HepG2 (cell line): ENCODE results near the gene POLQ. TPM values are rescaled to one million over a fixed set of nuclear protein-coding genes. Genes with fewer than 3 reads are reported as not detected.

Experiments used
- ATAC-seq: fragments of 200-7000 bp; cut with Tn5 transposase; 3 replicates; pipeline ENCODE4 v1.9.1; 2020; ENCODE audit warnings: mild to moderate bottlenecking, moderate library complexity
- BruUV-seq: library from RNA; stranded (reverse); fragments of 400-500 nt; replicated peaks from 2 replicates; lab custom pipeline; 2021; lab: Mats Ljungman, UMichigan
- CTCF ChIA-PET: fragments of 300-600 bp; formaldehyde crosslinking; extraction: SDS; loops from one replicate; lab custom pipeline; 2021; ENCODE audit warnings: low total read pairs, inconsistent platforms, low intra/inter-chr PET ratio; lab: Yijun Ruan, JAX
- POLR2A ChIA-PET: fragments of 350-600 bp; sonication (Branson Sonifier 250); formaldehyde crosslinking; loops from one replicate; lab custom pipeline; 2020; ENCODE audit warnings: antibody characterized with exemption, inconsistent platforms; lab: Yijun Ruan, JAX
- DNase-seq: peaks from one replicate; pipeline ENCODE4 v3.0.0-alpha.2; 2015; ENCODE audit warnings: low spot score
- FAIRE-seq: peaks from 3 replicates; lab custom pipeline; 2011; peaks lifted over from hg19 to GRCh38; lab: Jason Lieb, UNC
- H2AFZ ChIP-seq: one replicate; pipeline ENCODE4 v1.6.1; 2011; ENCODE audit warnings: low read length, inconsistent platforms
- H3K27ac ChIP-seq: fragments of 300-600 bp; 3 replicates; pipeline ENCODE4 v1.8.0; 2011; ENCODE audit warnings: mixed run types, mild to moderate bottlenecking, mixed read lengths, low read length, inconsistent platforms; ENCODE audit not compliant: insufficient read depth; ENCODE audit errors: extremely low read length
- H3K27me3 ChIP-seq, 2 experiments: fragments of 200-600 bp in 1 of 2; 2 replicates in 1 of 2; 3 replicates in 1 of 2; pipeline versions ENCODE4 v1.6.0 to v1.8.0; 2011; ENCODE audit warnings: low read length in 2 of 2, mild to moderate bottlenecking in 2 of 2, moderate library complexity in 2 of 2, inconsistent platforms in 1 of 2; ENCODE audit not compliant: insufficient read depth in 2 of 2, control insufficient read depth in 1 of 2
- H3K36me3 ChIP-seq, 2 experiments: fragments of 200-600 bp in 1 of 2; replicated peaks in 1 of 2; 2 replicates in 1 of 2; 3 replicates in 1 of 2; pipeline versions ENCODE4 v1.5.1 to v1.8.0; 2011; ENCODE audit warnings: low read length in 2 of 2, inconsistent platforms in 1 of 2; ENCODE audit not compliant: insufficient read depth in 2 of 2, control insufficient read depth in 1 of 2
- H3K4me1 ChIP-seq: 2 replicates; pipeline ENCODE4 v1.5.1; 2012; ENCODE audit warnings: low read length, inconsistent platforms; ENCODE audit not compliant: insufficient read depth
- H3K4me2 ChIP-seq: 2 replicates; pipeline ENCODE4 v1.6.0; 2011; ENCODE audit warnings: low read depth, low read length, inconsistent platforms
- H3K4me3 ChIP-seq, 3 experiments: fragments of 200-600 bp in 1 of 3; sonication (generic), shearing (Covaris generic) in 1 of 3; replicated peaks in 1 of 3; 2 replicates each; pipeline ENCODE4 v1.5.1; 2011 to 2016; ENCODE audit warnings: low read length in 3 of 3, inconsistent platforms in 2 of 3, low read depth in 2 of 3, mild to moderate bottlenecking in 2 of 3, control low read depth in 1 of 3, mixed read lengths in 1 of 3; ENCODE audit not compliant: insufficient read depth in 1 of 3
- H3K79me2 ChIP-seq: one replicate; pipeline ENCODE4 v1.6.1; 2011; ENCODE audit warnings: low read length, inconsistent platforms; ENCODE audit not compliant: insufficient read depth
- H3K9ac ChIP-seq: 2 replicates; pipeline ENCODE4 v1.6.0; 2011; ENCODE audit warnings: mild to moderate bottlenecking, low read depth, low read length, inconsistent platforms; ENCODE audit not compliant: insufficient read depth
- H3K9me3 ChIP-seq: 2 replicates; pipeline ENCODE4 v1.5.1; 2012; ENCODE audit warnings: mild to moderate bottlenecking, low read length
- H4K20me1 ChIP-seq: 2 replicates; pipeline ENCODE4 v1.6.0; 2011; ENCODE audit warnings: inconsistent platforms, mild to moderate bottlenecking, low read length, moderate library complexity; ENCODE audit not compliant: insufficient read depth
- ETV5 ChIP-seq: IDR thresholded peaks from 2 replicates; pipeline ENCODE4 v1.6.1; 2018; ENCODE audit warnings: missing biosample characterization, missing genetic modification reagents, inconsistent platforms, borderline replicate concordance
- FOXC1 ChIP-seq: sonication (generic); formaldehyde crosslinking; IDR thresholded peaks from 2 replicates; pipeline ENCODE4 v1.8.0; 2022; ENCODE audit warnings: mild to moderate bottlenecking, missing genetic modification reagents, borderline replicate concordance
- HNF4G ChIP-seq, 2 experiments: sonication (generic) in 1 of 2; formaldehyde crosslinking in 1 of 2; IDR thresholded peaks; 2 replicates each; pipeline versions ENCODE4 v1.4.0 to v1.6.1; 2011 to 2020; ENCODE audit warnings: borderline replicate concordance in 2 of 2, low read depth in 2 of 2, mild to moderate bottlenecking in 2 of 2, low read length in 1 of 2, missing genetic modification reagents in 1 of 2, moderate library complexity in 1 of 2
- ISL2 ChIP-seq: sonication (generic); formaldehyde crosslinking; IDR thresholded peaks from 2 replicates; pipeline ENCODE4 v1.5.0; 2020; ENCODE audit warnings: missing genetic modification reagents
- NFYC ChIP-seq: IDR thresholded peaks from 2 replicates; pipeline ENCODE4 v1.6.1; 2016; ENCODE audit warnings: missing genetic modification reagents, missing compliant biosample characterization
- NR2F1 ChIP-seq, 2 experiments: fragments of 450-650 bp in 1 of 2; formaldehyde crosslinking in 1 of 2; IDR thresholded peaks; 2 replicates each; pipeline versions ENCODE4 v1.5.0 to v1.6.1; 2016 to 2020; ENCODE audit warnings: mild to moderate bottlenecking in 1 of 2, missing compliant biosample characterization in 1 of 2, missing genetic modification reagents in 1 of 2, moderate library complexity in 1 of 2
- SP5 ChIP-seq: IDR thresholded peaks from 2 replicates; pipeline ENCODE4 v1.6.1; 2016; ENCODE audit warnings: low read depth, borderline replicate concordance
- TEAD3 ChIP-seq: optimal IDR thresholded peaks from 2 replicates; pipeline ENCODE3; 2016; ENCODE audit warnings: borderline replicate concordance
- ZFP36 ChIP-seq: fragments of 150-350 bp; IDR thresholded peaks from 2 replicates; pipeline ENCODE4 v1.6.1; 2018; ENCODE audit warnings: borderline replicate concordance, low read length, low read depth; ENCODE audit not compliant: partially characterized antibody
- ZNF143 ChIP-seq: sonication (generic); formaldehyde crosslinking; IDR thresholded peaks from 2 replicates; pipeline ENCODE4 v1.4.0; 2020; ENCODE audit warnings: missing genetic modification reagents
- ZNF205 ChIP-seq: IDR thresholded peaks from 2 replicates; pipeline ENCODE4 v1.6.1; 2018; ENCODE audit warnings: missing biosample characterization, missing genetic modification reagents
- ZNF382 ChIP-seq: sonication (generic); formaldehyde crosslinking; IDR thresholded peaks from 2 replicates; pipeline ENCODE4 v1.5.0; 2020; ENCODE audit warnings: missing genetic modification reagents, mild to moderate bottlenecking, borderline replicate concordance
- ZNF431 ChIP-seq: sonication (generic); formaldehyde crosslinking; IDR thresholded peaks from 2 replicates; pipeline ENCODE4 v1.9.0; 2022; ENCODE audit warnings: missing genetic modification reagents, low read depth, mild to moderate bottlenecking, borderline replicate concordance
- whole genome bisulfite sequencing: methylation state at CpG from one replicate; pipeline ENCODE4 v1.1.6; 2017; ENCODE audit warnings: low lambda C conversion rate; 5-methylcytosine and 5-hydroxymethylcytosine counted together
- in situ Hi-C: cut with HindIII; loops from 2 replicates; pipeline ENCODE4 v1.10.0; 2017; ENCODE audit warnings: low pct_unique_long_range_greater_than_20kb; ENCODE audit not compliant: extremely low pct_ligation_motif_present
- intact Hi-C: fragments of 100-400 bp; cut with micrococcal nuclease; formaldehyde crosslinking; loops from one replicate; pipeline ENCODE4 v1.10.0; 2022; ENCODE audit not compliant: unreplicated experiment
- polyA plus RNA-seq, 8 experiments: library from polyadenylated mRNA; depleted of rRNA in 3 of 8; stranded (reverse) in 7 of 8; unstranded in 1 of 8; fragments of >200 nt; fragmentation: Illumina TruSeq in 4 of 8; extraction: Trizol in 4 of 8; gene quantifications; 2 replicates each; pipeline versions ENCODE4 v1.2.1 to v1.2.3, GENCODE V29; 2011 to 2016; ENCODE audit warnings: low read depth in 4 of 8, missing spikeins in 1 of 8, mixed read lengths in 1 of 8; ENCODE audit not compliant: insufficient read depth in 1 of 8
- total RNA-seq, 5 experiments: library from RNA; depleted of rRNA; stranded (reverse); fragments of >200 nt; fragmentation: Illumina TruSeq; extraction: Trizol; gene quantifications; 2 replicates each; pipeline ENCODE4 v1.2.3, GENCODE V29; 2016; ENCODE audit warnings: low read depth in 1 of 5
- TF ChIP-seq, protein P1 (sequence below): sonication (generic); formaldehyde crosslinking; IDR thresholded peaks from 2 replicates; pipeline ENCODE4 v1.4.0; 2020; ENCODE audit warnings: missing genetic modification reagents, borderline replicate concordance
- TF ChIP-seq, protein P2 (sequence below): sonication (generic); formaldehyde crosslinking; IDR thresholded peaks from 2 replicates; pipeline ENCODE4 v1.4.0; 2020; ENCODE audit warnings: missing genetic modification reagents; ENCODE audit errors: not compliant biosample characterization
- TF ChIP-seq, protein P3 (sequence below): IDR thresholded peaks from 2 replicates; pipeline ENCODE4 v1.6.1; 2016; ENCODE audit warnings: missing genetic modification reagents, missing compliant biosample characterization
- TF ChIP-seq, protein P4 (sequence below): sonication (generic); formaldehyde crosslinking; IDR thresholded peaks from 2 replicates; pipeline ENCODE4 v1.5.0; 2020; ENCODE audit warnings: mild to moderate bottlenecking, missing genetic modification reagents

Gene POLQ
- total and polyA plus RNA-seq, 2 of the 13 experiments (the other 11 are each of a cell fraction or from before 2014, with no cell fraction given): 2.5 to 18.6 TPM

DNA sequence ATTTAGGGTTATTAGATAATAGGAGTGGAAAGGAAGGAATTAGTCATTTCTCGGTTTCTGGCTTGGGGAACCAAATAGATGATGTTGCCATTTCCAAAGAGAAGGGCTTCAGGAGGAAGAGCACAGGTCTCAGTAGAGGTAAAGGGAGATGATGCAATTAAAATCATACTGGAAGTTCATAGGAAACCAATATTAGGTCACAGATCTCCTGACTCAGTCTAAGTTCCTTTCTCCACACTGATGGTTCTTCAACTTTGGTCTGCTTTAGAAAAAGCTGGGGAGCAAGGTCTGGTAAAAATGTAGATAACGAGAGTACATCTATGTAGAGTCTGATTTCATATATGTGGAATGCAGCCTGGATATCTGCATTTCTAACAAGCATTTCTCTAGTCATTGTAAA lies 130.9 kb downstream of the POLQ start:
- Histone ChIP-seq H3K9me3 (no peaks in the 10 kb centered on the region), H3K4me3 (no peak overlapping the region), H2AFZ (no peak overlapping the region), H3K36me3 (no peaks in the 10 kb centered on the region), H4K20me1 (no peaks in the 10 kb centered on the region), H3K27me3 (no peaks in the 10 kb centered on the region), H3K9ac (no peak overlapping the region), H3K27ac (no peak overlapping the region), H3K4me1 (no peaks in the 10 kb centered on the region), H3K79me2 (no peaks in the 10 kb centered on the region), H3K4me2 (no peak overlapping the region)
- ChIA-PET POLR2A (no interaction called here), CTCF (no interaction called here)
- DNase-seq (no peak), ATAC-seq (no peak), FAIRE-seq (no peak)
- TF ChIP-seq, protein P1, sequence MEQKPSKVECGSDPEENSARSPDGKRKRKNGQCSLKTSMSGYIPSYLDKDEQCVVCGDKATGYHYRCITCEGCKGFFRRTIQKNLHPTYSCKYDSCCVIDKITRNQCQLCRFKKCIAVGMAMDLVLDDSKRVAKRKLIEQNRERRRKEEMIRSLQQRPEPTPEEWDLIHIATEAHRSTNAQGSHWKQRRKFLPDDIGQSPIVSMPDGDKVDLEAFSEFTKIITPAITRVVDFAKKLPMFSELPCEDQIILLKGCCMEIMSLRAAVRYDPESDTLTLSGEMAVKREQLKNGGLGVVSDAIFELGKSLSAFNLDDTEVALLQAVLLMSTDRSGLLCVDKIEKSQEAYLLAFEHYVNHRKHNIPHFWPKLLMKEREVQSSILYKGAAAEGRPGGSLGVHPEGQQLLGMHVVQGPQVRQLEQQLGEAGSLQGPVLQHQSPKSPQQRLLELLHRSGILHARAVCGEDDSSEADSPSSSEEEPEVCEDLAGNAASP (CRISPR knock-in tag): no peak
- TF ChIP-seq, protein P2, sequence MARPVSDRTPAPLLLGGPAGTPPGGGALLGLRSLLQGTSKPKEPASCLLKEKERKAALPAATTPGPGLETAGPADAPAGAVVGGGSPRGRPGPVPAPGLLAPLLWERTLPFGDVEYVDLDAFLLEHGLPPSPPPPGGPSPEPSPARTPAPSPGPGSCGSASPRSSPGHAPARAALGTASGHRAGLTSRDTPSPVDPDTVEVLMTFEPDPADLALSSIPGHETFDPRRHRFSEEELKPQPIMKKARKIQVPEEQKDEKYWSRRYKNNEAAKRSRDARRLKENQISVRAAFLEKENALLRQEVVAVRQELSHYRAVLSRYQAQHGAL (CRISPR knock-in tag): no peak
- TF ChIP-seq HNF4G (IDR thresholded peaks at IDR 0.05; ENCODE audit: borderline replicate concordance, low read depth, low read length) (no peak), HNF4G (CRISPR knock-in tag; IDR thresholded peaks at IDR 0.05; ENCODE audit: borderline replicate concordance, low read depth) (no peak), NR2F1 (CRISPR knock-in tag; IDR thresholded peaks at IDR 0.05) (no peak), ETV5 (CRISPR knock-in tag) (no peak), ZNF431 (CRISPR knock-in tag) (no peak), ZNF382 (CRISPR knock-in tag) (no peak), TEAD3 (CRISPR knock-in tag) (no peak), SP5 (CRISPR knock-in tag) (no peak), NFYC (CRISPR knock-in tag) (no peak), ZFP36 (no peak), ZNF205 (CRISPR knock-in tag) (no peak), ISL2 (CRISPR knock-in tag) (no peak), FOXC1 (no peak), ZNF143 (CRISPR knock-in tag) (no peak)
- TF ChIP-seq, protein P3, sequence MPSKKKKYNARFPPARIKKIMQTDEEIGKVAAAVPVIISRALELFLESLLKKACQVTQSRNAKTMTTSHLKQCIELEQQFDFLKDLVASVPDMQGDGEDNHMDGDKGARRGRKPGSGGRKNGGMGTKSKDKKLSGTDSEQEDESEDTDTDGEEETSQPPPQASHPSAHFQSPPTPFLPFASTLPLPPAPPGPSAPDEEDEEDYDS (CRISPR knock-in tag): no peak
- TF ChIP-seq, protein P4, sequence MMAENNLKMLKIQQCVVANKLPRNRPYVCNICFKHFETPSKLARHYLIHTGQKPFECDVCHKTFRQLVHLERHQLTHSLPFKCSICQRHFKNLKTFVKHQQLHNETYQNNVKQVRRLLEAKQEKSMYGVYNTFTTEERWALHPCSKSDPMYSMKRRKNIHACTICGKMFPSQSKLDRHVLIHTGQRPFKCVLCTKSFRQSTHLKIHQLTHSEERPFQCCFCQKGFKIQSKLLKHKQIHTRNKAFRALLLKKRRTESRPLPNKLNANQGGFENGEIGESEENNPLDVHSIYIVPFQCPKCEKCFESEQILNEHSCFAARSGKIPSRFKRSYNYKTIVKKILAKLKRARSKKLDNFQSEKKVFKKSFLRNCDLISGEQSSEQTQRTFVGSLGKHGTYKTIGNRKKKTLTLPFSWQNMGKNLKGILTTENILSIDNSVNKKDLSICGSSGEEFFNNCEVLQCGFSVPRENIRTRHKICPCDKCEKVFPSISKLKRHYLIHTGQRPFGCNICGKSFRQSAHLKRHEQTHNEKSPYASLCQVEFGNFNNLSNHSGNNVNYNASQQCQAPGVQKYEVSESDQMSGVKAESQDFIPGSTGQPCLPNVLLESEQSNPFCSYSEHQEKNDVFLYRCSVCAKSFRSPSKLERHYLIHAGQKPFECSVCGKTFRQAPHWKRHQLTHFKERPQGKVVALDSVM (CRISPR knock-in tag): no peak
- intact Hi-C loops: no loop called here
- no TSS peak for BruUV-seq
- in situ Hi-C loops: no loop called here
- 89% methylated on average over 2 of the region's 2 CpGs for WGBS
